Stimulated activated CD4-positive, alpha-beta T cell treated with anti-CD3 and anti-CD28 coated beads, TNF-alpha, amount 100 ng/mL, for 1 hour (primary cell): ENCODE data around the gene SH2D7.
A peak's percentile ranks its signal among the peaks of the same experiment; 100 is the strongest.

Source experiments
- DNase-seq, 3 donors: peaks; one replicate each; pipeline ENCODE4 v3.0.0-alpha.2; 2020; ENCODE audit warnings: low read depth in 3 of 3, low spot score in 1 of 3

The SH2D7 gene

DNA sequence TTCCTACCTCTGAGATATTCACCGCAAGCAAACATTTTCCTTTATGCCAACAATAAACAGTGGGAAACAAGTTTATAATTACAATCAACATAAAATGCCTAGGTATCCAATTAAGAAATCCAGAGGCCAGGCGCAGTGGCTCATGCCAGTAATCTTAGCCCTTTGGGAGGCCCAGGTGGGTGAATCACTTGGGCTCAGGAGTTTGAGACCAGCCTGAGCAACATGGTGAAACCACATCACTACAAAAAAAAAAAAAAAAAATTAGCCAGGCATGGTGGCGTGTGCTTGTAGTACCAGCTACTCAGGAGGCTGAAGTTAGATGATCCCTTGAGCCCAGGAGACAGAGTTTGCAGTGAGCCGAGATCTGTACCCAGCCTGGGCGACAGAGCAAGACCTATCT is 32.1 kb upstream of the SH2D7 start:
- no peak for DNase-seq

DNA sequence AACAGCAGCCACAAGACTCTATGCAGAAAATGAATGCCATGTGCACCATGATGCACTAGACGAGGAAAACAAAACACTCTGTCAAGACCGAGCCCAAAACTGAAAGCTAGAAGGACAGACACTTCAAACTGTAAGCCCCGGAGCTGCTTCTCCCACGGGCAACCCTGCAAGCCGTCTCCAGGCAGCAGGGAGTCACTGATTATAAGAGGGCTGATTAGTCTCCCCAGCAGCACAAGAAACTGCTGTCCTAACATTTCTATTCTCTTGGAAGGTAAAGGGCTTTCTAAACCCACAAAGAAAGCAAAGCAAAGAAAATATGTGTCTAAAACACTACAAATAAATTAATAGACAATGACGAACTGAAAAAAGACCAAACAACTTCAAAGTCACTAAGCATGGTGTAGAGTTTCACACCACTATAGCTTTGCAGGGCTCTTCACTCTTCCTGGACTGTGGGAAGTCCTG is 30.4 kb upstream of the SH2D7 start:
- DNase-seq, result no peak

DNA sequence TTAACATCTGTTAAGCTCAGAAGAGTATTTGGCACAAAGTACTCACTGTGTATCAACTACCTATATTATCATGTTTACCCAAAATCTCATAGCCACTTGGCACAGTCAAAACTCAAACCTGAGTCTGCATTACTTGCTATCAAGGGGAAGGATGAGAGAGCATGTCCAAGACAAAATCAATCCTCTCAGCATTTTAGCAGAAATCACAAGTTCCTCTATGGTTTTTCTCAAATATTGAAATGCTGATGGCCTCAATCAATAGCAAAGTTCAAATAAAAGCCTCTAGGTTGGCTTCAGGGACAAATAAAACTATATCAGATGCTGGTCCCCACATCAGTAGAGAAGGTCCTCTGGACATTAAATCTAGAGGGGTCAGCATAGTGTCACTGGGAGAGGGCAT is 29.1 kb upstream of the SH2D7 start:
- no peak for DNase-seq

DNA sequence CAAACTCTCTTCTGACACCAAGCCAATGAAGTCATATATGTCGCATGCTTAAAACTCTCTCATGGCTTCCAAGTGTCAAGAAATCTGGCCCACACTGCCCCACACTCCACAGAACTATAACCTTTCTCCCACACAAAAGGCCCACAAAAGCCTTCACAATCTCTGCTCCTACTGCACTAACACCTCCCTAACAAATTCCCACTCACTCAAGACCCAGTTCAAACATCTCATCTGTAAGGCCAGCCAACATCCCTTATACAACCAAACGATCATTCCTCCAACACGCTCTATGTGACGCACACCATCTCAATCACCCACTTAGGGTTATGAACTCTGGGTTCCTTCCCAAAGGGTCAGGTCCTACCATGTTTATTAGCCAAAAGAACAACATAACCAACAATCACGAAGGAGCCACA is 28.4 kb upstream of the SH2D7 start:
- no peak for DNase-seq

DNA sequence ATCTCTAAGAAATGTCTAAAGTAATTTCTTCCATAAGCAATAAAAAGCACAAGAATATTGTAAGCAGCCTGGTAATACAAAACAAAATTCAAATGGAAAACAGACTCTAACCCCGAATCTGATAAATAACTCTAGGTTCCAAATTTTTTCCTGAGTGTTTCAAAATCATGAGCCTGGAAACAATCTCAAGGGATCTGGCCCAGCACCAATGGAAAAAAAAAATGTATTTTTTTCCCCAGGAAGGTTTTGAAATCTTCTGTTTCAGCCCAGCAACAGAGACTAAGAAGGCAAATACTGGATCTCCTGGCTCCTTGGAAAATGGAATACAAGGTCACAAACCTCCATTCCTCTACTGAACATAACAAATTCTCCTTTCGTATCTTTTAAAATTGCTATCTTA is 27.8 kb upstream of the SH2D7 start:
- DNase-seq, result no peak

DNA sequence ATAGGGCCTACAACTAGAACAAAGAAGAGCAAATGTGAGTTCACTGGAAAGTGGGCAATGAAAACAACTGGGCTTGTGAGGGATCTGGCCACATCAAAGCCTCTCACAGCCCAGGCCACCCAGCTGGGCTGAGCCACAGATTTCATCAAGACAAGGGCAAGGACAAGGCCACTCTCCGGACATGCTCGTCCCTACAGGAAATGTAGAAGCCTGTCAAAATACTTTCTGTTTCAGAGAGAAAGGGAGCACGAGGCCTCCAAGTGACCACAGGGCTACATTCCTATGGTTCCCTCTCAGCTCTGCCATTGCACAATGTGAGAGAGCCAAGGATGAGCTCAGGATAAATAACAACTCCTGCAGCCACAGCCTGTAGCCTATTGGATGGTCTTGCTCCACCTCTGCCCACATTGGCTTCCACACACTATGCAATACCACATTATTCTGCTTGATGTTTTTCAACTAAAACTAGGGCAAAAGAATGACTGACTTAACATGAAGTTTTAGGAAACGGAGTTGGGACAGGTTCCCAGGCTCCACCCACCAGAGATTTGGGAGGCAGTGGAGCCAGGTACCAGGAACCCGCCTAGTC is 27.0 kb upstream of the SH2D7 start:
- no peak for DNase-seq

DNA sequence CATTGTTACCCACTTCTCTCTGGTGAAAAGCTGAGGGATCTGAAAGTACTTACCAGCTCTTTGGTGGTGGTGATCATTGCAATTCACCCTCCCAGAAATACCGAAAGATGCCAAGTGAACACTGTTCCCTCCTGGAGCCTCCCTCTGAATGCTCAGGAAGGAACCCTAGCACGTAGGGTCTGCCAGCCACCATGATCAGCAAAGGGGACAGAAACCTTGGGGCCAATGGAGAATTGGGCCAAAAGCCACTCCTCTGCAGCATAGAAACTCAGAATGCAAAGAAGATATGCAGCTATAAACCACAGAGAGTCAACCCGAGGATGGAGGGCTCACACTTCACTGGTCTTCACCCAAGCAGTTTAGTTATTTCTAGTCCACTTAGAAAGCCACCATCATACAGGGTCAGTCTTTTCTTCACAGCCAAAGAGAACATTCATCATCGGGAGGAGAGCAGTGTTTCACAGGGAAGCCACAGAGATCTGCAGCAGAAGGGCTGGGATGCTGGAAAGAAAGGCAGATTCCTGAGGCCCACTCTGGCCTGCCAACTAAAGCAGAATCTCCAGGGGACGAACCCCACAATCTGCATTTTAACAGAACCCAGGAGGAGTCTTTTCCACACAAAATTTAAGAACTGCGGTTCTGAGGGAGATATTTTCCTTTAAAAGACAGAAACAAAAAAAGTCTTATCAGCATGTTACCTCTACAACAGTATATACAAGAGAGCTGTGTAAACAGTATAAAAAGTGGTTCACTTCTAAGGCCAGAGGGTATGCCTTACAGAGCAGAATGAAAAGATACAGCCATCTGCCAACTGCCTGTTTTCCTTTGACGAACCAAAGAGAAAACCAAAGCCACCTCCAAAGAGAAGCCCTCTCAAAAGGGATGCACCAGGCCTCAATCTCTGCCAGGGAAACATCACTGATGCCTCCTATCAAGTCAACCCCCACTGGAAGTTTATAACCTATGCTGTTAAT is 26.1 kb upstream of the SH2D7 start:
- DNase-seq, result no peak

DNA sequence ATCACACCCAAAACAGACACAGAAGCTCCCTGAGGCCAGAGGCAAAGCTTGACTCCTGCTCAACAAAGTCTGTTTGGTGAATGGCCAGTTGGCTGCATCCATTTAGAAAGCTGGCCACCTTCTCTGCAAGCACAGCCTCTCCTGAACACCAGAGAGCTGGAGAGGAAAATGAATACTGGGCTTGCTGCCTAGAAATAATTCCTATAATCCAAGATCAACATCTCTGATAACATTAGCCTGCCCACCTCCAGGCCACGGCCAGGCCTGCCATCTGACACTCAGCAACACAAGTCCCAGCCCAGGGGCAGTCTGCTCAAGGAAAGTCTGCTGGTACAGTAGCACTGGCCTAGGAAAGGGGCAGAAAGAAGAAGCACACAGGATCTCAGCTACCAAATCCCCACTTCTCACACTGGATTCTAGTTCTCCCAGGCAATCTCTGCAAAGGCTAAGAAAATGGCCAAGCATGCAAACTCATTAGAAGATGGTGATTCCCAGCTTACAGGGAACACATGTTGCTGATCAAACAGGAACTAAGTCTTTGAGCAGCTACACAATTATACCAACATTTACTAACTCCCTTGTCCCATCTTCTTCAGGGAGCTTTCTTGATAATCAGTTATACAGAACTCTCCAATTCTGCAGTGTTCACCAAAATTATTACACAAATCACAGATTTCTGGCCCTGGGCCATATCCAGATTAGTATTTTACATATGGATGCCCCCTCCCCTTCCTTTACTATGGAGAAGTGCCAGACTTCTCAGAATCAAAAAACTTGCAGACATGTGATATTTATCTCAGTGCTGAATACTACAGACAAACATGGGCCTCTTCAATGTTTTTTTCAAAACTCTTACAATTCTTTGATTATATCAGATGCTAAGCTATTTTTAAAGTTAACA is 24.8 kb upstream of the SH2D7 start:
- DNase-seq, result no peak

DNA sequence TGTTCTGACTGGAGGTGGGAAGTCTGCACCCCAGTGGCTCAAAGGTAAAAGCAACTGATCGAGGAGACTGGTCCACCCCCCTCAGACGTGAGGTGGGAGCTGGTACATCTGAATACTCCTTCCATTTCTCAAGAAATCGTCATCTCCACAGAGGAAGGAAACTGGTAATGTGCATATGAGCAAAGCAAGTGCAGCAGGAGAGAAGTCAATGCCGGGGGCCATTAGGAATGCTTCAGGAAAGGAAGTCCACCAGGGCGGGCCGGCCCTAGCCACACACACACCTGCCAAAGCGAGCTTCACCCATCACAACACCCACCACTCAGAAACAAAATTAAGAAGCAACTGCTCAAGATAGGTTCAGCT is 23.3 kb upstream of the SH2D7 start:
- no peak for DNase-seq

DNA sequence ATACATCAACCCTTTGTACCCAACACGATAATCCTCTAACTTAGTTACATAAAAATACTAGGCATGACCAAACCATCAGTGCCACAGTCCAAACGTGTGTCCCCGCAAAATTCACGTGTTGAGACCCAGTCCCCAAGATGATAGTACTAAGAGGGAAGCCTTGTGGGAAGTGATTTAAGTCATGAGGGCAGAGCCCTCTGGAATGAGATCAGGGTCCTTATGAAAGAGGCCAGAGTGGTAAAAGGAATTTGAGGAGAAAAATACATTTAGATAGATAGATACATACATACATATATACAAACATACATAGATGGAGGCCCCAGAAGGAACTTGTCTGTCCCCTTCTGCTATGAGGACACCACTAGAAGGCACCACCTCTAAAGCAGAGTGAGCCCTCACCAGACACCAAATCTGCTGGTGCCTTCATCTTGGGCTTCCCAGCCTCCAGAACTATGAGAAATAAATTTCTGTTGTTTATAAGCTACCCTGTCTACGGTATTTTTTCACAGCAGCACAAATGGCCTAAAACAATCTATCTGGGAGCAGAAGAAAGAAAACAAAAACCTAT is 22.8 kb upstream of the SH2D7 start:
- DNase-seq, result no peak

DNA sequence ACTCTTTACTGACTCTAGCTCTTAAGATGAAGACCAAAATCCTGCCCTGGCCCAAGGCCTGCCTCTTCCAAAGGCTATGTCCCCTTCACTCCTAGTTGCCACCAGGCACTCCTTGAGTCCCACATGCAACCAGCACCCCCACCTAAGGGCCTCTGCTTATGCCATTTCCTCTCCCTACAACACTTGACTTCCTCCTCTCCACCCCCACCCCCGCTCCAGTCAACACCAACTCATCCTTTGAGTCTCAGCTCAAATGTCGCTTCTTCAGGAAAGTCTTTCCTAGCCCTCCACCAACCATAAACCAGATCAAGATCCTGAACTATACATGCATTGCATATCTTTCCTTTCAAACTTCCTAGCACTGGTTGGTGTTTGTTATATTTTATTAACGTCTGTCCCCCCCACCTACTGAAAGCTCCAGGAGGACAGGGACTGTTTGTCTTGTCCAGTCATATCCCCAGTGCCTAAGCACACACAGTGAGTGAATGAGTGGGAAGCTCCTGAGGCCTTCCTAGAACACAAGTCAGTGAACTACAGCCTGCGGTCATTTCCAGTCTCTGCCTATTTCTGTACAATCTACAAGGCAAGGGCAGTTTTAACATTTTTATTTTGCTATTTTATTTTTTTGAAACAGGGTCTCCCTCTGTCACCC is 22.2 kb upstream of the SH2D7 start:
- DNase-seq, result no peak

DNA sequence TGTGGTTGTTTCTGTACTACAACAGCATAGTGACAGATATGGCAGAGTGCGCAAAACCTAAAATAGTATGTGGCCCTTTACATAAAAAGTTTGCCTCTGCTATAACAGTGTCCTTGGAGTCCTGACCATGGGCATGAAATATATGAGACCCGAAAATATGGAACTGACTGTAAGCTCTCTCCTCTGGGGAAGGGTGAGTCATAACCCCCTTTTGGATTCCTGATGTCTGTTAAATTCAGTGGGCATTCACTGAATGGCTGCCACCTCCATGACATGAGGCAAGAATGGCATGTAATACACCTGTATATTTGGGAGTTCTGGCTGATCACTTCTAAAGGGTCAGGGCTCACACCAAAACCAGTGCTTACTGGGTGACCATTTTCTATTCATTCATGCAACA is 21.0 kb upstream of the SH2D7 start:
- no peak for DNase-seq

DNA sequence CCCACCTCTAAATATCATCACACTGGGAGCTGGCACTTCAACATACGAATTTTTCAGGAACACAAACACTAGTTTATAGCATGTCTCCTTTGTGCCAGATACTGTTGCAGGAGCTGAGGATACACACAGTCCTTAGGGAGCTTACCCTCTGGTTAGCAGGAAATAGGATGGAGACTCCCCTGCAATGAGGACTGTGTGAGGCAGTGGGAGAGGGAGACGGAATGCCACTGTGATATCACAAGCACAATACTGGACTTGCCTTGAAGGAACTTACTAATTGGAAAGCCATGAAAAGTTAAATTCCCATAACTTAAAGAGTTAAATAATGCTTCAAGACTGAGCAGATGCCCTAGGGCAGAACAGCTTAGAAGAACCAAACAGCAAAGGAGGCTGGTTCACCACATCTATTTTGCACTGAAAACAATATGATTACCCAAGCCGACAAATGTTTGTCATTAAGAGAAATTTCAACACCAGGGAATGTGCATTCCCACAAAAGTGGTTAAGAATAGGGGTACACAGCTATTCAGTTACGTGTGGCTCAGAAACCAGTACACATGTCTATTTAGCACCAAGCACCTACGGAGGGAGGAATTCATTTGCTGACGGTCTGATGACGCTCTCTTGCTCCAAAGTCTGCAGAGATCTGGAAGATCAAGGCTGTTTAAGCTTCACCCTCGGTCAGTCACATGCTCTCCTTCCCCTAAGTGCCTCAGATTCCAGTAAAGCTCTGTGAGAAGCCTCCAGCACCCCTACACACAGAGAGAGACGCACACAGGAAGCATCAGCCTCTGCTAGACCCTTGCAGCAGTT is 20.1 kb upstream of the SH2D7 start:
- DNase-seq, result no peak

DNA sequence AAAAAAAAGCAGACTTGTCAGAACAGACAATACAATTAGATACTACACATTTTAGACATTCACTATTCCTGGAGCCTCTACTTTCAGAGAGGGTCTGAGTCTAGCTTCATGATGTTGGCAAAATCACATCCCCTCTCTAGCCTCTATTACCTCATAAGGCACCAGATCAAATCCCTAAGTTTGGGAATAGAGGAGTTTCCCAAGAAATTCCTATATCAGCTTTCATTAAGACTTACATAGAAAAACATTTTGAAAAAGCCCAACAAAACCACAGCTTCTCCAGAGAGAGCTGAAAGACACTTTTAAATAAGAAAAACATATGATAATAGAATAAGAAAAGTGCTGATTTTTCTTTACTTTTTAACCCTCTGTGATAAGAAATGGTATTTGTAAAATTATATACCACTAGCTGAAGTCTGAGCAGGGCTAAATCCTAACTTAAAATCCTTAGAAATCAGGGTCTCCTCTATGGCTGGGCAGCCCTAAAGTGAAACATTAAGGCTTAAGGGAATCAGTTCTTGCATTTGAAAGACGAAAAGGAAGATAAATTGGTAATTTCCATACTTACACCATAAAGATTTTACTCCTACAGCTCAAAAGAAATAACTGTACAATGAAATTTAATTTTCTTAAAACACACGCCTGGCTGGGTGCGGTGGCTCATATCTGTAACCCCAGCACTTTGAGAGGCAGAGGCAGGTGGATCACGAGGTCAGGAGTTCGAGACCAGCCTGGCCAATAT is 19.1 kb upstream of the SH2D7 start:
- no peak for DNase-seq

DNA sequence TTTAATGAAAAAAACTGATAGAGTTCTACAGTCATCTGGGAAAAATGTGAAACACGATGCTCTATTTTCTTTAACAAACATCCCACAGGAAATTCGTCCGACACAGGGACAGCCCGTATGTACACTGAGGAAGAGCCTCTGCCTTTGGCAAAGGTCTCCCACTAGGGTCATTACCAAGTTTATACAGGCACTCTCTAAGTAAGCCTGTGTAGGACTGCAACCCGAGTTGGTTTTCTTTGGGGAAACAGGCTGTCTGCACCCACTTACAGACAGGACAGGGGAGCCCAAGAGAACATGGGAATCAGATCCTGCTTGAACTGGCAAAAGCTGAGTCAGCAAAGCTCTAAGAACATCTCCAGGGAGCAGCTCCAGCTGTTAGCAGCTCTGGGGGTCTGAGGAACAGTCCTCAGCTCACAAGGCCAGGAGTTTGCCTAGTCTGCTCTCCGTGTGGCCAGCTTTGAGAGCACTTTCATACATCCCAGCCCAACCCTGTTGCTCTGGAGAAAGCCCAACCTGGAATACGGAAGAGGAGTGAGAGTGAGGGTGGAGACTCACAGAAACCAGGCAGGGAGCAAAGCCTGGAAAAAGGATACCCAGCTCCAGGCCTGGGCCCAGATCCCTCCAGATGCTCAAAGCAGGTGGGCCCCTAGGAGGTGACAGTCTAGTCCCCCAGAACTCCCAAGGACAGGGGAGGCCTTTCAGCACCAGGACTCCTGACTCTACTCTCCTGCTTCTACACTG is 16.7 kb upstream of the SH2D7 start:
- no peak for DNase-seq

DNA sequence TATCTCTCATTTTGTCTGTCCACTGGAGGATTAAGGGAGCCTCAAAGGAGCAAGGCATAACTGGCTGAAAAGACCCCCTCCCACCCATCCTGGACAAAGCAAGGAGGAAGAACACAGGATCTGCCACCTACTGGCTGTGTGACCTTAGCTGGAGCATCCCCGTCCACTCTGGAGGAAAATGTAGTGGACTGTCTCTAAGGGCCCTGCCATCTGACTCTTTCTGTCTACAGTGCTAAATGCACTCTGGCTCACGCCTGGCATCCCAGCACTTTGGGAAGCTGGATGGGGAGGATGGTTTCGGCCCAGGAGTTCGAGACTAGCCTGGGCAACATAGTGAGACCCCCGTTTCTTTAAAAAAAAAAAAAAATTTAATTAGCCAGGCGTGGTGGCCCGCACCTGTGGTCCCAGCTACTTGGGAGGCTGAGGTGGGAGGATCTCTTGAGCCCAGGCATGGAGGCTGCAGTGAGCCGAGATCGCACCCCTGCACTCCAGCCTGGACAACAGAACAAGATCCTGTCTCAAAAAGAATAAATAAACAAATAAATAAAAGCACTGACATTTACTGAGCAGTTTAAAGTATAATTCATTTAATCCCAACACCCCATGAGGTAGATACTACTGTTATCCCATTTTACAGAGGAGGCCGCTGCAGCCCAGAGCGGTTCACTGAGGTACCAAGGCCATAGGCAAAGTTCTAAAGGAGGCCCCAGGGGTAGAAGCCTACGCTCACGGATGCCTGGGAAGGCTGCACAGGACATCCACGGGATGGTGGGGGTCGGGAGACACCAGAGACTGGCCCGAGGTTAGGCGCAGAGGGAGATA is 15.9 kb upstream of the SH2D7 start:
- DNase-seq, result no peak

DNA sequence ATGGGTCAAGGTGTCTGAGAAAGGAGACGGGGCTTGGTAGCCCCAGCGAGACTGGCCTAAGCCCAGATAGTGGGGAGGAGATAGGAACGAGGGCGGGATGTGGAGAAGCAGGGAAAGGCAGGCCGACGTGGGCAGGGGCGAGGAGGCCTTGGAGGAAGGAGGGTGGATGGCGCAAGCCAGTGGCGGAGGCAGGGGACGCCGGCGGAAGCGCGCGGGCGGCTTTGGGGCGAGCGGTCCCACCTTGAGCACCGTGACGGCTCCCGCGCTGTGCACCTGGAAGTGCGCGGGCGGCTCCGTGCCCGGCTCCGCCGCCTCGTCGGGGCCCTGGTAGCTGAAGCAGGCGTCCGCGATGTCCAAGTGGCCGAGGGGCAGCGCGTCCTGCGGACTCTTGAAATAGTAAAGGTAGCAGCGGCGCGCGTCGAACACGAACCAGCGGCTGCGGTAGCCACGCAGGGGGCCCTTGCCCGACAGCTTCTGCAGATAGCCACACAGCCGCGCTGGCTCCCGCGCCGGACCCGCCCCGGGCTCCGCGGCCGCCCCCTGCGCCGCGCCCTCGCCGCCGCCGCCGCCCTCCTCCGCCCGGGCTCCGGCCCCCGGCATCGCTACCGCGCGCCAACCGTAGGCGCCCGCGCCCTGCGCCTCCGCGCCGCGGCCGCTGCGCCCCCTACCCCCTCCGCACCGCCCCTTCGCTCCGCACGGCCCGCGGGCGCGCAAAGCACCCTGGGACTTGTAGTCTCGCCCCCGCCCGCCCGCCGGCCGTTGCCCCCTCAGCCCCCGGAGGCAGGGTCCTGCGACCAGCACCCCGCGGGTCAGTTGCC is 15.1 kb upstream of the SH2D7 start, which contains the start of gene TBC1D2B:
TBC1D2B (minus strand) TSS at position 659 of the 818 bp plus-strand sequence; CDS start at position 600, 59 bp downstream.
- DNase-seq, result peak in 2 of 3 donors; percentile 43 to 67
